Peyer's patch (tissue), 4 donors: ENCODE data around the gene LGI4. TPM values are rescaled to one million over a fixed set of nuclear protein-coding genes. Genes with fewer than 3 reads are reported as not detected.
"Not testable (repeated sequence)": the region's sequence is repeated elsewhere in the genome, so short reads cannot be mapped to it uniquely, and the experiment has no call there.

ENCODE experiments used
- DNase-seq, 3 donors: peaks; one replicate each; pipeline ENCODE4 v3.0.0-alpha.2; 2017 to 2019
- H3K27ac ChIP-seq, 4 donors: fragments of 200-600 bp; sonication (generic); one replicate each; pipeline ENCODE4 v1.5.1; 2016 to 2019
- H3K27me3 ChIP-seq, 2 donors: fragments of 200-600 bp; sonication (generic); one replicate each; pipeline ENCODE4 v1.5.1; 2019
- H3K36me3 ChIP-seq, 3 donors: fragments of 200-600 bp; sonication (generic); one replicate each; pipeline ENCODE4 v1.5.1; 2016 to 2019
- H3K4me1 ChIP-seq, 4 donors: fragments of 200-600 bp; sonication (generic); one replicate each; pipeline ENCODE4 v1.5.1; 2016 to 2019
- H3K4me3 ChIP-seq, 4 donors: fragments of 200-600 bp; sonication (generic); 1 replicate in 3 of 4; 2 replicates in 1 of 4; pipeline ENCODE4 v1.5.1; 2016 to 2019; ENCODE audit warnings: mild to moderate bottlenecking in 1 of 4
- H3K9me3 ChIP-seq, 4 donors: fragments of 200-600 bp; sonication (generic); one replicate each; pipeline ENCODE4 v1.5.1; 2016 to 2019; ENCODE audit warnings: mild to moderate bottlenecking in 1 of 4
- CTCF ChIP-seq, 6 experiments: fragments of 450-650 bp in 4 of 6; fragments of 200-600 bp in 2 of 6; sonication (generic) in 1 of 6; IDR thresholded peaks; one replicate each; pipeline ENCODE4 v1.5.1; 2017 to 2019; ENCODE audit warnings: antibody characterized with exemption in 6 of 6, mild to moderate bottlenecking in 3 of 6, moderate library complexity in 1 of 6
- POLR2A ChIP-seq, 2 donors: fragments of 450-650 bp; IDR thresholded peaks; one replicate each; pipeline ENCODE4 v1.5.1; 2017; ENCODE audit warnings: antibody characterized with exemption in 2 of 2, mild to moderate bottlenecking in 2 of 2, moderate library complexity in 2 of 2
- total RNA-seq, 4 donors: library from RNA; depleted of rRNA; stranded (reverse); fragments of >200 nt; gene quantifications; one replicate each; pipeline ENCODE4 v1.1.0, GENCODE V29; 2016

The LGI4 gene
- total RNA-seq, 4 donors from 2014 or later: 6.1 to 37.3 (median 14.4) TPM

- TF ChIP-seq POLR2A (IDR thresholded peaks at IDR 0.05) (no peak), CTCF (IDR thresholded peaks at IDR 0.05) (peak in 1 of 6 experiments; percentile 8)
- H3K27me3 ChIP-seq: peaks cover 0 to 11% of the 10 kb centered on the region in 2 donors
These were observed 19.9 kb upstream of the LGI4 start, which contains the start of gene FXYD5 for GRCh38 chr19:35154525-35155406. TSS of gene FXYD5 (plus strand) at chr19:35154735. CDS start at chr19:35155551, 816 bp downstream.

GRCh38 chr19:35153701-35154524 is 19.1 kb upstream of the LGI4 start:
- DNase-seq: peak in 2 of 3 donors; percentile 73 to 79
- Histone ChIP-seq H3K4me3 (peak overlapping the region; percentile 66 to 84 (median 70)), H3K36me3 (no peaks in the 10 kb centered on the region), H3K27me3 (peaks cover 0 to 11% of the 10 kb centered on the region in 2 donors), H3K27ac (peak overlapping the region; percentile 77 to 93 (median 89)), H3K4me1 (peaks cover 0 to 25% (median 4%) of the 10 kb centered on the region in 4 donors), H3K9me3 (no peaks in the 10 kb centered on the region)
- TF ChIP-seq POLR2A (IDR thresholded peaks at IDR 0.05): no peak
- TF ChIP-seq CTCF (IDR thresholded peaks at IDR 0.05): peak; percentile 34 to 80 (median 50)

More at GRCh38 chr19:35154525-35155406, 19.9 kb upstream of the LGI4 start, which contains the start of gene FXYD5:
- Histone ChIP-seq H3K27ac (peak within 1 kb of the TSS; percentile 77 to 93 (median 89)), H3K9me3 (no peaks in the 10 kb centered on the region), H3K4me1 (peaks cover 0 to 25% (median 4%) of the 10 kb centered on the region in 4 donors), H3K4me3 (peak within 1 kb of the TSS; percentile 66 to 84 (median 70)), H3K36me3 (no peaks in the 10 kb centered on the region)
- peak in 2 of 3 donors; percentile 76 to 87 for DNase-seq

- peaks cover 0 to 11% of the 10 kb centered on the region in 2 donors for H3K27me3 ChIP-seq
- not testable (repeated sequence) for H3K4me3 ChIP-seq, H3K9me3 ChIP-seq, H3K27ac ChIP-seq, H3K36me3 ChIP-seq, DNase-seq
- peaks cover 0 to 25% (median 4%) of the 10 kb centered on the region in 4 donors for H3K4me1 ChIP-seq
These were observed 18.3 kb upstream of the LGI4 start for GRCh38 chr19:35153129-35153522.

- Histone ChIP-seq H3K27me3 (peaks cover 0 to 11% of the 10 kb centered on the region in 2 donors), H3K9me3 (no peaks in the 10 kb centered on the region), H3K4me1 (peaks cover 0 to 25% (median 4%) of the 10 kb centered on the region in 4 donors), H3K4me3 (no peak overlapping the region), H3K27ac (no peak overlapping the region), H3K36me3 (no peaks in the 10 kb centered on the region)
- DNase-seq: no peak
- no peak for TF ChIP-seq POLR2A (IDR thresholded peaks at IDR 0.05)
- no peak for TF ChIP-seq CTCF (IDR thresholded peaks at IDR 0.05)
These were observed 16.6 kb upstream of the LGI4 start for GRCh38 chr19:35151273-35152065.

GRCh38 chr19:35150445-35150844 is 15.6 kb upstream of the LGI4 start:
- Histone ChIP-seq H3K36me3 (no peaks in the 10 kb centered on the region), H3K4me1 (peaks cover 0 to 21% (median 2%) of the 10 kb centered on the region in 4 donors), H3K27me3 (peaks cover 0 to 11% of the 10 kb centered on the region in 2 donors), H3K27ac (no peak overlapping the region), H3K4me3 (no peak overlapping the region), H3K9me3 (no peaks in the 10 kb centered on the region)
- TF ChIP-seq CTCF (IDR thresholded peaks at IDR 0.05) (no peak), POLR2A (IDR thresholded peaks at IDR 0.05) (no peak)
- no peak for DNase-seq
